Heart right ventricle (tissue), 16 donors: ENCODE data around the gene LRRC3. TPM values are rescaled to one million over a fixed set of nuclear protein-coding genes. Genes with fewer than 3 reads are reported as not detected.
A peak's percentile ranks its signal among the peaks of the same experiment; 100 is the strongest.

Source experiments
- ATAC-seq, 8 donors: fragments of 200-7000 bp; cut with Tn5 transposase; one replicate each; pipeline ENCODE4 v1.9.1; 2020; ENCODE audit warnings: mild to moderate bottlenecking in 8 of 8, moderate library complexity in 8 of 8, moderate number of reproducible peaks in 1 of 8
- DNase-seq, 2 donors: peaks; one replicate each; pipeline ENCODE4 v3.0.0-alpha.2; 2020
- H3K27ac ChIP-seq, 10 donors: fragments of 200-600 bp; sonication (generic) in 2 of 10; one replicate each; pipeline versions ENCODE4 v1.5.0 to v1.8.0; 2020 to 2022; ENCODE audit warnings: mild to moderate bottlenecking in 3 of 10
- H3K27me3 ChIP-seq, 7 donors: fragments of 200-600 bp; one replicate each; pipeline ENCODE4 v1.8.0; 2021 to 2022; ENCODE audit warnings: mild to moderate bottlenecking in 2 of 7
- H3K36me3 ChIP-seq, 9 donors: fragments of 200-600 bp; sonication (generic) in 1 of 9; one replicate each; pipeline versions ENCODE4 v1.5.0 to v1.8.0; 2020 to 2022; ENCODE audit warnings: mild to moderate bottlenecking in 2 of 9
- H3K4me1 ChIP-seq, 9 donors: fragments of 200-600 bp; sonication (generic) in 1 of 9; one replicate each; pipeline versions ENCODE4 v1.5.0 to v1.8.0; 2020 to 2022; ENCODE audit warnings: mild to moderate bottlenecking in 4 of 9
- H3K4me3 ChIP-seq, 10 donors: fragments of 200-600 bp; sonication (generic) in 2 of 10; one replicate each; pipeline versions ENCODE4 v1.5.0 to v1.8.0; 2020 to 2022; ENCODE audit warnings: mild to moderate bottlenecking in 7 of 10, moderate library complexity in 2 of 10
- H3K9me3 ChIP-seq, 11 donors: fragments of 200-600 bp in 10 of 11; sonication (generic) in 2 of 11; one replicate each; pipeline versions ENCODE4 v1.5.0 to v1.8.0; 2013 to 2022; ENCODE audit warnings: mild to moderate bottlenecking in 2 of 11, control low read depth in 1 of 11, moderate library complexity in 1 of 11
- WGBS, 2 donors: extraction: QIAGEN DNeasy Blood & Tissue Kit; methylation state at CpG; one replicate each; pipeline ENCODE4 v1.1.7; 2013; ENCODE audit warnings: inconsistent platforms in 1 of 2; 5-methylcytosine and 5-hydroxymethylcytosine counted together
- intact Hi-C, 10 donors: fragments of 100-400 bp; cut with DNase I; formaldehyde crosslinking; loops; one replicate each; pipeline versions ENCODE4 v1.11.1 to v1.14.2; 2022
- polyA plus RNA-seq, 2 donors: library from polyadenylated mRNA; stranded (reverse); fragments of 200-250 nt; gene quantifications; one replicate each; pipeline ENCODE4 v1.2.3, GENCODE V29; 2013
- total RNA-seq, 10 donors: library from RNA; stranded (reverse); fragmentation: NEBNext Ultra II Directional in 3 of 10; extraction: Animal tissue kit (Norgen Biotek cat#: 25700) in 3 of 10; gene quantifications; one replicate each; pipeline versions ENCODE4 v1.2.1 to v1.2.4, GENCODE V29; 2021 to 2023
- TF ChIP-seq, protein P1 (sequence below), 9 donors: fragments of 200-600 bp; sonication (generic) in 2 of 9; IDR thresholded peaks; one replicate each; pipeline versions ENCODE4 v1.5.0 to v1.8.0; 2021 to 2022; ENCODE audit warnings: antibody characterized with exemption in 9 of 9, mild to moderate bottlenecking in 5 of 9, moderate library complexity in 1 of 9
- donor health status: Arrhythmogenic right ventricular cardiomyopathy.
- donor health status: ischemic (EF 13 %, LVEDD 7.1; RV severe dilation, severe dysfunction).
- donor health status: healthy with polysubstance abuse.
- donor health status: DM: no; HTN: yes; CAD: no.
- donor health status: DM: no; HTN: no; CAD: no.
- donor health status: ischemic (EF 25% LVEDD 6.9; RV normal size, moderate dysfunction).
- donor health status: ischemic (EF 25% LVEDD 5.7; RV mildly dilated, moderate dysfunction).
- donor health status: healthy.
- donor health status: DM: yes; HTN: yes; CAD: no.
- donor health status: Ischemic cardiomyopathy.
- donor health status: ischemic (EF 35%, LVEDD 5.7; RV mildly dilated, moderate dysfunction).
- donor health status: nonischemic (EF 11% LVEDD 7.7; RV severe dilation, severe dysfunction).
- donor health status: DM: yes; HTN: yes; CAD: no.
- donor health status: PGD.
- donor health status: ischemic (EF 29% LVEDD 5.4; RV normal size, mild dysfunction).
- donor health status: nonischemic (EF 23%, LVEDD 6.1; RV moderate dilation, normal function).

LRRC3 gene
- total and polyA plus RNA-seq, 12 donors: 1.2 to 3.2 (median 2.0) TPM

DNA sequence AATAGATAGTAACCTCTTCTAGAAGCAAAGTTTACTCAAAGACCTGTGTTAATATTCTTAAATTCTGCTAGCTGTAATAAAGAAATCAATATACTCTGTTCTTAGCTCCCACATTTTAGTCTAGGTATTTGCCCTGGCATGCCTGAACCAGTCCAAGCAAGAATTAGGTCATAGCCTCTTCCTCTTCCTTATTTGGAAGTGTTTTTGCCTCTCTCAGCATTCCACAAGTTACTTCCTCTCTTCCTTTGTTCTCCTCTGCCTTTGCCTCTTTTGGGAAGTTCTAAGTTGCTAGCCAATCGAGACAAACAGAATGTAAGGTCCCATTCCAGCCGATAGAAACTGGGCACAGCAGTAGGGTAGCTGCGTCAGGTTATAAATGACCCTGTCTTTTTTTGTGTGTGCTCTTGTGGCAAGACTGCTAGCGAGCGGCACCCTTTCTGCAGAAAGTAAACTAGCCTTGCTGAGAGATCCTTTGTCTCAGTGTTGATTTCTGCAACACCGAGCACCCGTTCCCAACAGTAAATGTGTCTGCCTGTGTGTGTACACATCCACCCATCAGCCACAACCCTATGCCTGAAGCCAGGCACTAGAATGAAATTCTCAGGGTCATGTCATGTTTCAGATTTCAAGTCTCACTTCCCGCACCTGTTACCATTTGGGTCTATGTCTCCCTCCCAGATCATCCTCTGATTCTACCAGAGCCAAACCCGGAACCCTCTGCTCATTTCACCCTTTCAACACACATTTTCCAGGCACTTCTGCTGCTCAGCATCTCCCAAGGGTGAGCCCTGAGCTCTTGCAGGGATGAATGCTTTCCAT is 37.5 kb downstream of the LRRC3 start:
- TF ChIP-seq, protein P1, sequence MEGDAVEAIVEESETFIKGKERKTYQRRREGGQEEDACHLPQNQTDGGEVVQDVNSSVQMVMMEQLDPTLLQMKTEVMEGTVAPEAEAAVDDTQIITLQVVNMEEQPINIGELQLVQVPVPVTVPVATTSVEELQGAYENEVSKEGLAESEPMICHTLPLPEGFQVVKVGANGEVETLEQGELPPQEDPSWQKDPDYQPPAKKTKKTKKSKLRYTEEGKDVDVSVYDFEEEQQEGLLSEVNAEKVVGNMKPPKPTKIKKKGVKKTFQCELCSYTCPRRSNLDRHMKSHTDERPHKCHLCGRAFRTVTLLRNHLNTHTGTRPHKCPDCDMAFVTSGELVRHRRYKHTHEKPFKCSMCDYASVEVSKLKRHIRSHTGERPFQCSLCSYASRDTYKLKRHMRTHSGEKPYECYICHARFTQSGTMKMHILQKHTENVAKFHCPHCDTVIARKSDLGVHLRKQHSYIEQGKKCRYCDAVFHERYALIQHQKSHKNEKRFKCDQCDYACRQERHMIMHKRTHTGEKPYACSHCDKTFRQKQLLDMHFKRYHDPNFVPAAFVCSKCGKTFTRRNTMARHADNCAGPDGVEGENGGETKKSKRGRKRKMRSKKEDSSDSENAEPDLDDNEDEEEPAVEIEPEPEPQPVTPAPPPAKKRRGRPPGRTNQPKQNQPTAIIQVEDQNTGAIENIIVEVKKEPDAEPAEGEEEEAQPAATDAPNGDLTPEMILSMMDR (IDR thresholded peaks at IDR 0.05): no peak
- Histone ChIP-seq H3K27ac (peak overlapping the region in 1 of 10 donors; percentile 49), H3K4me3 (no peak overlapping the region), H3K27me3 (peaks cover 0 to 36% (median 0%) of the 10 kb centered on the region in 7 donors), H3K4me1 (peaks cover 0 to 30% (median 18%) of the 10 kb centered on the region in 9 donors), H3K9me3 (peaks cover 0 to 25% (median 14%) of the 10 kb centered on the region in 11 donors), H3K36me3 (no peaks in the 10 kb centered on the region)
- no peak for ATAC-seq
- WGBS, 2 donors: 87 to 89% methylated on average over 9 of the region's 9 CpGs
- no peak for DNase-seq
- intact Hi-C loops: loop anchor here in 2 of 10 donors (10.0 kb wide), 2 partner anchors 58 to 62 kb away; partner anchors contain the start of genes KRTAP10-2 (in 1 of the 2) and KRTAP10-3 (in 1 of the 2)

DNA sequence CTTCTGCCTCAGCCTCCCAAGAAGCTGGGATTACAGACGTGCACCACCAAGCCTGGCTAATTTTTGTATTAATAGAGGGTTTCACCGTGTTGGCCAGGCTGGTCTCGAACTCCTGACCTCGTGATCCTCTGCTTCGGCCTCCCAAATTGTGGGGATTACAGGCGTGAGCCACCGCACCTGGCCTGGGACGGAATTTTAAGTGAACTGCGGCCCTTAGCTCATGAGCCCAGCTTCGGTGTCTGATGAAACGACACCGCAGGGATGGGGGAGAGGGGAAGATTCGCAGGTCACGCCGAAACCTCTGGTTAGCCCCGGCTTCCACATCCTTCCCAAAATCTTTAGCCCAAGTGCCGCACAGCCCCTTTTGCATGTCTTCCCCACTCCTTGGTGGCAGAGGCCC is 39.1 kb downstream of the LRRC3 start:
- WGBS, 2 donors: 91 to 92% methylated on average over 17 of the region's 17 CpGs
- intact Hi-C loops: loop anchor here in 2 of 10 donors (10.0 kb wide), 2 partner anchors 60 kb away; partner anchors contain the start of genes KRTAP10-2 (in 1 of the 2) and KRTAP10-3 (in 1 of the 2)
- no peak for DNase-seq
- Histone ChIP-seq H3K27me3 (peaks cover 0 to 46% (median 0%) of the 10 kb centered on the region in 7 donors), H3K9me3 (peaks cover 0 to 24% (median 14%) of the 10 kb centered on the region in 11 donors), H3K4me1 (peaks cover 0 to 32% (median 18%) of the 10 kb centered on the region in 9 donors), H3K4me3 (no peak overlapping the region), H3K27ac (no peak overlapping the region), H3K36me3 (no peaks in the 10 kb centered on the region)
- TF ChIP-seq, protein P1 (IDR thresholded peaks at IDR 0.05): no peak
- no peak for ATAC-seq

DNA sequence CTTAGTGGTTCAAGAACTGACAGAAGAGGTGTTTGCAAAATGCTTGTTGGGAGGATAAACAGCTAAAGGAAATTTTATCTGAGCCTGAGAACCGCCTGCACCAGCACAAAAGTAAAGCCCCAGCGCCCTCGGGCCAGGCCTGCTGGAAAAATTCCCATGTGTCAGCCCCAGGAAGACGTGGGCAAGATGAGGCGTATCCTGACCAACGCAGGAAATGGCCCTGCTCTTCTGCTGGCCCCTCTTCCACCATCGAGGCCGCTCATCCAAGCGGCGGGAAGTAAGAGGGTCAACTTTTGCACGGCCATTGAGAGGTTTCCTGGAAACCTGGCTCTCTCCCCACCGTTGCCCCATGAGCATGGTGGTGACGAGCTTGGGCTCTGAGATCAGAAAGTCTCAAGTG is 39.6 kb downstream of the LRRC3 start:
- H3K4me3 ChIP-seq: no peak overlapping the region
- no peak overlapping the region for H3K27ac ChIP-seq
- intact Hi-C loops: loop anchor here in 2 of 10 donors (10.0 kb wide), 2 partner anchors 60 kb away; partner anchors contain the start of genes KRTAP10-2 (in 1 of the 2) and KRTAP10-3 (in 1 of the 2)
- DNase-seq (no peak), ATAC-seq (no peak)
- no peaks in the 10 kb centered on the region for H3K36me3 ChIP-seq
- TF ChIP-seq, protein P1 (IDR thresholded peaks at IDR 0.05): no peak
- peaks cover 0 to 24% (median 14%) of the 10 kb centered on the region in 11 donors for H3K9me3 ChIP-seq
- peaks cover 0 to 32% (median 18%) of the 10 kb centered on the region in 9 donors for H3K4me1 ChIP-seq
- peaks cover 0 to 50% (median 2%) of the 10 kb centered on the region in 7 donors for H3K27me3 ChIP-seq
- WGBS, 2 donors: 60 to 67% methylated on average over 13 of the region's 13 CpGs
